SU-DHL-6 (cell line): Measurements from ENCODE around the gene PAQR4.

Experiments
- H2AFZ ChIP-seq: fragments of 200-600 bp; sonication (generic); 2 replicates; pipeline ENCODE4 v1.6.1; 2014; ENCODE audit warnings: low read depth, mild to moderate bottlenecking, moderate library complexity, mixed read lengths, antibody characterized with exemption, low read length; ENCODE audit not compliant: severe bottlenecking
- H3F3A ChIP-seq: fragments of 200-600 bp; shearing (Covaris generic); 2 replicates; pipeline ENCODE4 v1.6.0; 2016; ENCODE audit warnings: antibody characterized with exemption, mild to moderate bottlenecking; ENCODE audit not compliant: insufficient read depth
- H3K27ac ChIP-seq: fragments of 200-600 bp; sonication (generic); 2 replicates; pipeline ENCODE4 v1.5.1; 2016; ENCODE audit warnings: low read depth, mild to moderate bottlenecking, low read length, moderate library complexity, mixed read lengths
- H3K27me3 ChIP-seq: fragments of 200-600 bp; sonication (generic), shearing (Covaris generic); 2 replicates; pipeline ENCODE4 v1.6.0; 2014; ENCODE audit warnings: mild to moderate bottlenecking, low read length
- H3K36me3 ChIP-seq: fragments of 200-600 bp; sonication (generic); 2 replicates; pipeline ENCODE4 v1.6.1; 2014; ENCODE audit warnings: mild to moderate bottlenecking, low read length, mixed read lengths
- H3K4me2 ChIP-seq: fragments of 300-600, 200-600 bp; shearing (Covaris generic), sonication (generic); 2 replicates; pipeline ENCODE4 v1.6.0; 2014; ENCODE audit warnings: low read length, low read depth, mild to moderate bottlenecking; ENCODE audit not compliant: poor library complexity, severe bottlenecking
- H3K4me3 ChIP-seq: fragments of 200-600 bp; sonication (generic); 2 replicates; pipeline ENCODE4 v1.5.1; 2014; ENCODE audit warnings: antibody characterized with exemption, low read length, mild to moderate bottlenecking, mixed read lengths; ENCODE audit not compliant: insufficient read depth, poor library complexity, severe bottlenecking
- H3K79me2 ChIP-seq: fragments of 200-600 bp; sonication (generic); 2 replicates; pipeline ENCODE4 v1.6.1; 2014; ENCODE audit warnings: mild to moderate bottlenecking, low read length, moderate library complexity; ENCODE audit not compliant: insufficient read depth
- H3K9ac ChIP-seq: fragments of 200-600 bp; sonication (generic); 2 replicates; pipeline ENCODE4 v1.7.0; 2014; ENCODE audit warnings: mild to moderate bottlenecking, low read length
- H3K9me2 ChIP-seq: fragments of 200-600 bp; sonication (generic); replicated peaks from 2 replicates; pipeline ENCODE4 v1.6.1; 2014; ENCODE audit warnings: low read length; ENCODE audit not compliant: insufficient read depth
- H3K9me3 ChIP-seq: fragments of 200-600 bp; sonication (generic); 2 replicates; pipeline ENCODE4 v1.6.1; 2014; ENCODE audit warnings: low read length, mixed read lengths; ENCODE audit not compliant: insufficient read depth
- H4K20me1 ChIP-seq: fragments of 200-600 bp; sonication (generic); 2 replicates; pipeline ENCODE4 v1.6.1; 2014; ENCODE audit warnings: low read depth, mild to moderate bottlenecking, antibody characterized with exemption, low read length, moderate library complexity, mixed read lengths
- CTCF ChIP-seq: fragments of 200-600 bp; sonication (generic); IDR thresholded peaks from one replicate; pipeline ENCODE4 v1.5.1; 2017; ENCODE audit warnings: antibody characterized with exemption, mild to moderate bottlenecking, low read length, moderate library complexity; ENCODE audit not compliant: insufficient read depth, poor library complexity, severe bottlenecking
- EZH2phosphoT487 ChIP-seq: fragments of 200-600 bp; sonication (generic), shearing (Covaris generic); conservative IDR thresholded peaks from 2 replicates; pipeline ENCODE4 v1.6.1; 2018; ENCODE audit warnings: mild to moderate bottlenecking, antibody characterized with exemption, low read length, moderate library complexity, mixed read lengths

Gene PAQR4

GRCh38 chr16:2999929-3000328, 30.8 kb downstream of the PAQR4 start:
- Histone ChIP-seq H4K20me1 (no peaks in the 10 kb centered on the region), H2AFZ (no peak overlapping the region), H3K27me3 (no peaks in the 10 kb centered on the region), H3K79me2 (no peaks in the 10 kb centered on the region), H3K9me2 (no peaks in the 10 kb centered on the region), H3K36me3 (no peaks in the 10 kb centered on the region), H3K27ac (no peak overlapping the region), H3K4me3 (no peak overlapping the region), H3K9ac (no peak overlapping the region), H3K9me3 (no peaks in the 10 kb centered on the region), H3K4me2 (no peak overlapping the region), H3F3A (no peaks in the 10 kb centered on the region)
- TF ChIP-seq CTCF, result no peak

GRCh38 chr16:3000540-3000939, 31.4 kb downstream of the PAQR4 start:
- H3K36me3 ChIP-seq, result no peaks in the 10 kb centered on the region
- no peaks in the 10 kb centered on the region for H3K9me3 ChIP-seq
- H2AFZ ChIP-seq, result no peak overlapping the region
- no peaks in the 10 kb centered on the region for H3K9me2 ChIP-seq
- H3F3A ChIP-seq, result no peaks in the 10 kb centered on the region
- H3K4me2 ChIP-seq, result no peak overlapping the region
- no peak for TF ChIP-seq EZH2phosphoT487
- TF ChIP-seq CTCF, result no peak
- H4K20me1 ChIP-seq, result no peaks in the 10 kb centered on the region
- no peaks in the 10 kb centered on the region for H3K79me2 ChIP-seq
- H3K27me3 ChIP-seq, result no peaks in the 10 kb centered on the region
- H3K4me3 ChIP-seq, result no peak overlapping the region
- H3K9ac ChIP-seq, result no peak overlapping the region
- no peak overlapping the region for H3K27ac ChIP-seq

- Histone ChIP-seq H3K4me2 (no peak overlapping the region), H3K9ac (no peak overlapping the region), H3F3A (no peaks in the 10 kb centered on the region), H3K9me3 (no peaks in the 10 kb centered on the region), H3K27ac (no peak overlapping the region), H3K9me2 (no peaks in the 10 kb centered on the region), H3K36me3 (no peaks in the 10 kb centered on the region), H2AFZ (no peak overlapping the region), H3K27me3 (no peaks in the 10 kb centered on the region), H3K79me2 (no peaks in the 10 kb centered on the region), H3K4me3 (no peak overlapping the region), H4K20me1 (no peaks in the 10 kb centered on the region)
- TF ChIP-seq EZH2phosphoT487 (no peak), CTCF (no peak)
These were observed 32.2 kb downstream of the PAQR4 start for GRCh38 chr16:3001316-3001715.
